HepG2 (cell line): ENCODE results near the gene LENEP. TPM values are rescaled to one million over a fixed set of nuclear protein-coding genes. Genes with fewer than 3 reads are reported as not detected.

Source experiments
- GATA4 ChIP-seq: sonication (generic); IDR thresholded peaks from 2 replicates; pipeline ENCODE4 v1.6.1; 2016; ENCODE audit warnings: antibody characterized with exemption, low read depth, borderline replicate concordance
- GMEB1 ChIP-seq: sonication (generic); formaldehyde crosslinking; IDR thresholded peaks from 2 replicates; pipeline ENCODE4 v1.5.1; 2020; ENCODE audit warnings: missing genetic modification reagents, mild to moderate bottlenecking, borderline replicate concordance
- HBP1 ChIP-seq: IDR thresholded peaks from 2 replicates; pipeline ENCODE4 v1.6.1; 2016; ENCODE audit warnings: low read depth, control low read depth
- HNRNPL ChIP-seq: fragments of 200-400 bp; formaldehyde crosslinking; IDR thresholded peaks from 2 replicates; pipeline ENCODE4 v1.6.1; 2017; ENCODE audit warnings: mild to moderate bottlenecking, low read depth, low read length
- HNRNPUL1 ChIP-seq: fragments of 200-400 bp; formaldehyde crosslinking; IDR thresholded peaks from 2 replicates; pipeline ENCODE4 v1.6.1; 2017; ENCODE audit warnings: low read depth, mild to moderate bottlenecking, low read length, moderate library complexity
- KLF15 ChIP-seq: sonication (generic); formaldehyde crosslinking; IDR thresholded peaks from 2 replicates; pipeline ENCODE4 v1.8.1; 2023; ENCODE audit warnings: borderline replicate concordance, mild to moderate bottlenecking, inconsistent platforms, missing genetic modification reagents, mixed read lengths
- MTA3 ChIP-seq: sonication (generic); formaldehyde crosslinking; IDR thresholded peaks from 2 replicates; pipeline ENCODE4 v1.4.0; 2020; ENCODE audit warnings: missing genetic modification reagents
- MTERF4 ChIP-seq: sonication (generic); formaldehyde crosslinking; IDR thresholded peaks from 2 replicates; pipeline ENCODE4 v1.8.0; 2023; ENCODE audit warnings: mild to moderate bottlenecking, missing genetic modification reagents
- NFE2L1 ChIP-seq: sonication (generic); formaldehyde crosslinking; IDR thresholded peaks from 2 replicates; pipeline ENCODE4 v1.4.0; 2020; ENCODE audit warnings: missing genetic modification reagents, mild to moderate bottlenecking, borderline replicate concordance
- RAD51 ChIP-seq: fragments of 450-650 bp; IDR thresholded peaks from 2 replicates; pipeline ENCODE4 v1.6.1; 2016; ENCODE audit warnings: borderline replicate concordance
- RARG ChIP-seq: sonication (generic); formaldehyde crosslinking; IDR thresholded peaks from 2 replicates; pipeline ENCODE4 v1.4.0; 2020; ENCODE audit warnings: low read depth, mild to moderate bottlenecking, missing genetic modification reagents
- SNAI1 ChIP-seq: sonication (generic); formaldehyde crosslinking; IDR thresholded peaks from 2 replicates; pipeline ENCODE4 v1.5.0; 2020; ENCODE audit warnings: mild to moderate bottlenecking, missing genetic modification reagents, borderline replicate concordance
- TARDBP ChIP-seq: sonication (generic); formaldehyde crosslinking; IDR thresholded peaks from 2 replicates; pipeline ENCODE4 v1.8.0; 2022; ENCODE audit warnings: mild to moderate bottlenecking, missing genetic modification reagents
- ZBTB44 ChIP-seq: sonication (generic); formaldehyde crosslinking; IDR thresholded peaks from 2 replicates; pipeline ENCODE4 v1.4.0; 2020; ENCODE audit warnings: missing genetic modification reagents
- ZNF512B ChIP-seq: sonication (generic); formaldehyde crosslinking; IDR thresholded peaks from 2 replicates; pipeline ENCODE4 v1.5.1; 2020; ENCODE audit warnings: missing genetic modification reagents, mild to moderate bottlenecking, borderline replicate concordance
- ZNF549 ChIP-seq: sonication (generic); formaldehyde crosslinking; IDR thresholded peaks from 2 replicates; pipeline ENCODE4 v1.5.0; 2020; ENCODE audit warnings: missing genetic modification reagents
- ZNF552 ChIP-seq: sonication (generic); formaldehyde crosslinking; IDR thresholded peaks from 2 replicates; pipeline ENCODE4 v1.9.0; 2022; ENCODE audit warnings: missing genetic modification reagents, mild to moderate bottlenecking, borderline replicate concordance
- ZNF577 ChIP-seq: sonication (generic); formaldehyde crosslinking; IDR thresholded peaks from 2 replicates; pipeline ENCODE4 v1.4.0; 2020; ENCODE audit warnings: mild to moderate bottlenecking, low read depth, missing genetic modification reagents, borderline replicate concordance
- ZNF598 ChIP-seq: sonication (generic); formaldehyde crosslinking; IDR thresholded peaks from 2 replicates; pipeline ENCODE4 v1.5.1; 2020; ENCODE audit warnings: mild to moderate bottlenecking, missing genetic modification reagents, borderline replicate concordance
- ZNF749 ChIP-seq: sonication (generic); formaldehyde crosslinking; IDR thresholded peaks from 2 replicates; pipeline ENCODE4 v1.8.0; 2022; ENCODE audit warnings: mild to moderate bottlenecking, missing genetic modification reagents, moderate library complexity, borderline replicate concordance
- polyA plus RNA-seq, 8 experiments: library from polyadenylated mRNA; depleted of rRNA in 3 of 8; stranded (reverse) in 7 of 8; unstranded in 1 of 8; fragments of >200 nt; fragmentation: Illumina TruSeq in 4 of 8; extraction: Trizol in 4 of 8; gene quantifications; 2 replicates each; pipeline versions ENCODE4 v1.2.1 to v1.2.3, GENCODE V29; 2011 to 2016; ENCODE audit warnings: low read depth in 4 of 8, missing spikeins in 1 of 8, mixed read lengths in 1 of 8; ENCODE audit not compliant: insufficient read depth in 1 of 8
- total RNA-seq, 5 experiments: library from RNA; depleted of rRNA; stranded (reverse); fragments of >200 nt; fragmentation: Illumina TruSeq; extraction: Trizol; gene quantifications; 2 replicates each; pipeline ENCODE4 v1.2.3, GENCODE V29; 2016; ENCODE audit warnings: low read depth in 1 of 5

LENEP gene
- total and polyA plus RNA-seq, 2 of the 13 experiments (the other 11 are each of a cell fraction or from before 2014, with no cell fraction given) = 0.29 TPM; not detected in 1

- TF ChIP-seq ZNF512B (CRISPR knock-in tag) = no peak
- no peak for TF ChIP-seq ZNF577
- TF ChIP-seq ZNF749 (CRISPR knock-in tag) = no peak
- no peak; the same call in 1 of the 2 replicates for TF ChIP-seq ZNF552 (CRISPR knock-in tag)
- no peak for TF ChIP-seq MTA3 (CRISPR knock-in tag)
- TF ChIP-seq NFE2L1 (CRISPR knock-in tag) = peak; percentile 96
- no peak; the same call in 1 of the 2 replicates for TF ChIP-seq ZNF598 (CRISPR knock-in tag)
- peak; percentile 89 for TF ChIP-seq SNAI1 (CRISPR knock-in tag)
- no peak for TF ChIP-seq RAD51
- 0 out of 2 replicates have a peak, but pooled peaks have one; percentile 44 for TF ChIP-seq HNRNPUL1
- TF ChIP-seq RARG (CRISPR knock-in tag) = no peak
- 0 out of 2 replicates have a peak, but pooled peaks have one; percentile 57 for TF ChIP-seq GMEB1 (CRISPR knock-in tag)
- peak; percentile 91 for TF ChIP-seq HNRNPL
- peak; percentile 51; the same call in 1 of the 2 replicates for TF ChIP-seq ZBTB44 (CRISPR knock-in tag)
- 0 out of 2 replicates have a peak, but pooled peaks have one; percentile 21 for TF ChIP-seq HBP1 (CRISPR knock-in tag)
- TF ChIP-seq TARDBP = peak; percentile 86
- TF ChIP-seq GATA4 = peak; percentile 43; the same call in 1 of the 2 replicates
- no peak for TF ChIP-seq KLF15 (CRISPR knock-in tag)
- no peak for TF ChIP-seq ZNF549 (CRISPR knock-in tag)
- TF ChIP-seq MTERF4 (CRISPR knock-in tag) = no peak
Observed at GRCh38 chr1:155000726-155001424, 7.5 kb downstream of the LENEP start (continued).
